T-helper 9 cell (primary cell): ENCODE results near the gene LRFN5.
"Not testable (repeated sequence)": the region's sequence is repeated elsewhere in the genome, so short reads cannot be mapped to it uniquely, and the experiment has no call there.

Source experiments
- DNase-seq: peaks from one replicate; pipeline ENCODE4 v3.0.0-alpha.2; 2020
- total RNA-seq, 2 donors: gene quantifications; one replicate each; lab custom pipeline; 2026; lab: John Stamatoyannopoulos, UW

The LRFN5 gene
- total RNA-seq: 0 reads per million in 2 donors

GRCh38 chr14:41606532-41607303 is at the start of gene LRFN5:
Gene LRFN5 (plus strand): TSS chr14:41606876.
- no peak for DNase-seq

- DNase-seq: no peak
These were observed 48.2 kb upstream of the LRFN5 start for GRCh38 chr14:41558490-41558889.

DNA sequence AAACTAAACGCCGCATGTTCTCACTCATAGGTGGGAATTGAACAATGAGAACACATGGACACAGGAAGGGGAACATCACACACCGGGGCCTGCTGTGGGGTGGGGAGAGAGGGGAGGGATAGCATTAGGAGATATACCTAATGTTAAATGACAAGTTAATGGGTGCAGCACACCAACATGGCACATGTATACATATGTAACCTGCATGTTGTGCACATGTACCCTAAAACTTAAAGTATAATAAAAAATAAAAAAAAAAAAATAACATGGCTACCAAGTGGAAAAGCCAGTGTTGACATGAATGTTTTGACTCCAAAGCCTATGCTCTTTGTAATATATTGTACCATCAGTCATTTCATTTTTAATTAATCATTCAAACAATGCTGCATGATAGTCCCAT is 39.8 kb upstream of the LRFN5 start:
- not testable (repeated sequence) for DNase-seq

- no peak for DNase-seq
These were observed 37.7 kb upstream of the LRFN5 start for GRCh38 chr14:41568979-41569378.

- no peak for DNase-seq
These were observed 36.1 kb upstream of the LRFN5 start for GRCh38 chr14:41570415-41571155.

- DNase-seq: no peak
These were observed 20.4 kb upstream of the LRFN5 start for GRCh38 chr14:41586237-41586636.

DNA sequence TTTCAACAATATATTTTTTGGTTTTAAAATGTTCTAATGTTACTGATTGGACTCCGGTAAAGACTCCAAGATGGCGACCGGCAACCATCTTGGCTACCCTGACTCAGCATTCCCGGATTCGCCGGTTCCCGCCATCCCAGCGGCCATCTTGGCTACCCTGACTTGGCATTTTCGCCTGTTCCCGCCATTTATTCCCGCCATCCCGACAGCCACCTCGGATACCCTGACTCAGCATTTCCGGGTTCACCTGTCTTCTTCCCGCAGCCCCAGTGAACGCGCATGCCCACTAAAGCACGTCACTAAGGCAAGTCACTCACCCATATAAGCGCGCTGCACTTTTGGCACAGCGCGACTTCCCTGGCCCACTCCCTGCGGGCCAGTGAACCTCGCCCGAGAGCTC is 9.0 kb upstream of the LRFN5 start:
- no peak for DNase-seq

- DNase-seq: not testable (repeated sequence)
These were observed 6.8 kb upstream of the LRFN5 start for GRCh38 chr14:41599805-41600385.

DNA sequence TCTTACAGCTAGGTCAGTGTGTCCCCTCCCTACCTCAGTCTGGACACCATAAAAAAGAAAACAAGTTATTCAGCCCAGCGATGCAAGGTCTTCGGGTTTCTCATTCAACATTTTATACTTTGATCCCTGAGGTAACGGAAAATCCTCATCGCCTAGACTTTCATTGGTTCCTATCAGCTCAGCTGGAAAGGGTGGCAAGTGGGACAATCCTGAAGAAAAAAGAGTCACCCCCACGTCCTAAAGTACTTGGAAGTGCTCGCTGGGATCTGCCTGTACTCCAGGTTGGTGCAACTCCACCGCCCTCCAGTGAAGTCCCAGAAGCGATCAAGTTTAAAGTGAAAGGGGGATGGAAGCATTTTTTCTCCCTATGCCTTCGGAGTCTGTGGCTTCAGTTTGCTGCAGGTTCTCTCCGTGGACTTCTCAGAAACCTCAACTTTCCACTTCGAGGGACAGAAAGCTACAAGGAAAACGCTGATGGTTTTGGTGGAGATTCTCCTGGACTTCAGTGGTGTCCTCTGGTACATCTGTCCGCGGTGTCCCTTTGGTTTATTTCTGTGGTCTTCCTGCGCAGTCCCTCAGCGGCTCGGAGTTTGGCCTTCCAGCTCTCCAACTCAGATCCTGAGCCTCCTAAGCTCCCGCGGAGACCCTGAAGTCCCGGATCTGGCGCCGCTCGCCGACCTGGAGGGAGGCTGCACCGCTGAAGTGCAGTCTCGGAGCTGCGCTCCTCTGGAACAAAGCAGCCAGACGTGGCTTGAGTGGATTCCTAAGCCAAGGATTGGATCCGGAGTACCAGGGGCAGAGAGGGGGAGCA is 1.8 kb upstream of the LRFN5 start:
- DNase-seq: no peak

- no peak for DNase-seq
These were observed 960 bp upstream of the LRFN5 start for GRCh38 chr14:41605550-41606281.

DNA sequence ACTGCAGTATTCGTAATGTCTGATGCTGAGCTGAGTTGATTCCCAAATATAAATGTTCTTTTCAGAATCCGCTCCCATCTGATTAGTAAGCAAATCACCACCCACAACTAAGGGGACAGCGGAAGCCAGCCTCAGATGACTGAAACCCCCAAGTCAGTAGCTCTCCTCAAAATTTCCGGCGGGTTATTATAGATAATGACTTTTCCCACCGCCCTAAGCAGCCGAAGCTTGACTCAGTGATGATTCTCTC is 469 bp upstream of the LRFN5 start:
- no peak for DNase-seq

GRCh38 chr14:41607304-41607775 is 664 bp downstream of the LRFN5 start:
- no peak for DNase-seq

DNA sequence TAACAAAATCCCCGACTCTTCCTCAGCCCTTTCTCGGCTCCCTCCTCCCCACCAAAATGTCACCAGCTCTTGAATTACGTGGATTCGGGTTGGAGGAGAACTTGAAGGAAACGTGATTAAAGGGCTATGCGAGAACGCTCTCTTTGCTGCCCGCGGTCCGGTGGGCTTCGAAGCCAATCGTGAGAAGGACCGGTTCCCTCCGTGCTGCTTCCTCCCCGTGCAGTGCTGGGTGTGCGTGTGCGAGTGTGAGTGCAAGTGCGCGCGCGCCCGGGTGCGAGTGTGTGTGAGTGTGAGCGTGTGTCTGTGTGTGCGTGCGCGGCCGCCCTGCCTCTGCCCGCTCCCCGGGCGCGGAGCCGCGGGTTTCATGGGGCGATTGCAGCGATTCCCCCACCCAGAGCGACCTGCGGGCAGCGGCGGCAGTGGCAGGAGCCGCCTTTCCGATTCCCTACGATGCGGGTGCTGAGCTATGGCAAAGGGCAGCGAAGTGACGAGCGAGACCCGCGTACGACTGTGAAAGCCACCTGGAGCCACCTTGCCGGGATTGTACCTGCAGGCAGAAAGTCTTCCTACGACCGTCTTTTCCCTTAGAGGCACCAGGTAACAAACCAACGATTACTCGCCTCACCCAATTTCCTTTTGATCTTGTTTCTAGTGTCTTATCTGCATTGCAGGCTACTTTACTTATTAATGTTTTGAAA is 1.4 kb downstream of the LRFN5 start:
- DNase-seq: no peak

DNA sequence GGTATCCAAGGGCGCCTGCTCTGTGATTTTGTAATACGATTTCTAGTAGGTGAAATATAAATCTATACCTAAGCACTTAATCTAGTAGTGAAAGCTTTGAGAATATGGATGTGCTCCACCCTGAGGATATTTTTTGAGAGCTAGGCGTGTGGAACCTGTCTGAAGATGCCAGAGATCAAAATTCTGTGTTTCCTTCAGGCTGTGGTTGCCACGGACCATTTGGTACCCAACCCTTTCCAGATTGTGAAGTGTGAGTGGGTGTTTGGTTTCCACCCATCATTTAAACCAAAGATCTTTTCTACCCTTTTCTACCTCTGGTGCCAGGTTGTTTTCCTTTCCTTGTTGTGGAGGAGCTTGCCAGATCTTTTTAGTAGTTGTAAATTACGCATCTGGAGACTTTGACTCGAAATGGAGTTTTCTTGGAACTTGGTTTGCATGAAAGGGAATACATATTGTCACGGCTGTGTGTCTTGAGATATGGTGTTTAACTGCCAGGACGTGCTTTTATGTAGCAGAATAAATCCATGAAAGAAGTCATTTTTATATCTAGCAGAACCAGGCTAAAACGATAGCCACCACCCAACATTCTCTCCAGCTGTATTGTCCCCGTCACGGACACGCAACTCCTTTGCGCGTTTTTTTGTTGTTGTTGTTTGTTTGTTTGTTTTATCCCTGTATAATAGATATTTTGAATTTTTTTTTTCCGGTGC is 2.2 kb downstream of the LRFN5 start:
- DNase-seq: no peak

GRCh38 chr14:41609704-41610183 is 3.1 kb downstream of the LRFN5 start:
- DNase-seq: no peak

- DNase-seq: no peak
These were observed 8.4 kb downstream of the LRFN5 start for GRCh38 chr14:41615011-41615595.

GRCh38 chr14:41623736-41624135 is 17.1 kb downstream of the LRFN5 start:
- DNase-seq: no peak

- DNase-seq: no peak
These were observed 23.2 kb downstream of the LRFN5 start for GRCh38 chr14:41629876-41630275.

DNA sequence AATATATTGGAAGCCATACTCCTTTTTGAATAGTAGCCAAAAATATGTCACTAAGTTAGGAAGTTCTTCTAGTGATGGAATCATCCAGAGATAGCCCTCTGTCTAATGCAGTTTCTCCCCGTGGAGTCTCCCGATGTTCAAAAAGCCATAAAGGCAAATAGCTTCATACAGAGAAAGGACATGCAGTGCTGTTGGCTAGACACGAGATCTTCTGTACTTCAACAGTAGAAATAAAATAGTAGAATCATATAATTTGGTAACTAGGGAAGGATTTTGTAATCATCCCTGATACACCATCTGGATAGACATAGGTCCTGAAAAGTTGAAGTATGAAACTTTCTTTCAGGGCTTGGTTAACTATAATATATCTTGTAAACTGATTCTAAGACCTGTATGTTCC is 27.6 kb downstream of the LRFN5 start:
- no peak for DNase-seq
